Activated naive CD8-positive, alpha-beta T cell treated with anti-CD3 and anti-CD28 coated beads, Interleukin-2, amount 10 ng/mL, durations not matched to agents 7 days and 5 days (primary cell): ENCODE measurements around the gene IFITM5. TPM values are rescaled to one million over a fixed set of nuclear protein-coding genes. Genes with fewer than 3 reads are reported as not detected.
A peak's percentile ranks its signal among the peaks of the same experiment; 100 is the strongest.

Experiments
- ATAC-seq: fragments of 150-1000 bp; cut with Tn5 transposase; one replicate; pipeline ENCODE4 v1.10.0; 2021; ENCODE audit warnings: low read depth, moderate library complexity
- POLR2A ChIA-PET: fragments of 350-600 bp; sonication (Branson Sonifier 250); formaldehyde crosslinking; loops from one replicate; lab custom pipeline; 2021; ENCODE audit warnings: antibody characterized with exemption; lab: Charles Lee
- DNase-seq: peaks from one replicate; pipeline ENCODE4 v3.0.0; 2021
- H3K27ac Mint-ChIP-seq: one replicate; pipeline ENCODE4 v1.8.0; 2022; ENCODE audit warnings: mild to moderate bottlenecking, mixed read lengths
- H3K27me3 Mint-ChIP-seq: one replicate; pipeline ENCODE4 v1.8.0; 2022; ENCODE audit warnings: mild to moderate bottlenecking, moderate library complexity, mixed read lengths
- H3K36me3 Mint-ChIP-seq: one replicate; pipeline ENCODE4 v1.8.0; 2021; ENCODE audit warnings: mild to moderate bottlenecking, mixed read lengths
- H3K4me1 Mint-ChIP-seq: one replicate; pipeline ENCODE4 v1.8.0; 2021; ENCODE audit warnings: mixed read lengths
- H3K4me3 Mint-ChIP-seq: one replicate; pipeline ENCODE4 v1.8.0; 2022; ENCODE audit warnings: mild to moderate bottlenecking, moderate library complexity, mixed read lengths
- H3K9me3 Mint-ChIP-seq: one replicate; pipeline ENCODE4 v1.8.0; 2021; ENCODE audit warnings: mixed read lengths
- total RNA-seq, 2 experiments: library from RNA; stranded (reverse); gene quantifications; one replicate each; pipeline ENCODE4 v1.2.3, GENCODE V29; 2021

Gene IFITM5
- total RNA-seq, 2 experiments from 2014 or later, result not detected

GRCh38 chr11:253886-254270 lies 45.4 kb downstream of the IFITM5 start:
- Mint-ChIP-seq H3K4me1 (peaks cover 14% of the 10 kb centered on the region), H3K36me3 (peaks cover 11% of the 10 kb centered on the region), H3K9me3 (no peaks in the 10 kb centered on the region), H3K27ac (no peak overlapping the region), H3K4me3 (no peak overlapping the region), H3K27me3 (no peaks in the 10 kb centered on the region)
- ATAC-seq (no peak), DNase-seq (no peak)
- POLR2A ChIA-PET, result interaction anchor here (1.0 kb wide), 1 partner anchor 17 kb away, joined by 4 read pairs; the partner anchor contains the start of gene PSMD13

GRCh38 chr11:253160-253885 lies 46.0 kb downstream of the IFITM5 start:
- Mint-ChIP-seq H3K4me3 (no peak overlapping the region), H3K27ac (no peak overlapping the region), H3K36me3 (peaks cover 13% of the 10 kb centered on the region), H3K4me1 (peaks cover 14% of the 10 kb centered on the region), H3K9me3 (no peaks in the 10 kb centered on the region), H3K27me3 (no peaks in the 10 kb centered on the region)
- DNase-seq (no peak), ATAC-seq (no peak)
- POLR2A ChIA-PET, result interaction anchor here (1.0 to 3.3 kb wide), 2 partner anchors 16 to 35 kb away, joined by 4 to 43 read pairs; partner anchors contain the start of genes PGGHG and PSMD13

DNA sequence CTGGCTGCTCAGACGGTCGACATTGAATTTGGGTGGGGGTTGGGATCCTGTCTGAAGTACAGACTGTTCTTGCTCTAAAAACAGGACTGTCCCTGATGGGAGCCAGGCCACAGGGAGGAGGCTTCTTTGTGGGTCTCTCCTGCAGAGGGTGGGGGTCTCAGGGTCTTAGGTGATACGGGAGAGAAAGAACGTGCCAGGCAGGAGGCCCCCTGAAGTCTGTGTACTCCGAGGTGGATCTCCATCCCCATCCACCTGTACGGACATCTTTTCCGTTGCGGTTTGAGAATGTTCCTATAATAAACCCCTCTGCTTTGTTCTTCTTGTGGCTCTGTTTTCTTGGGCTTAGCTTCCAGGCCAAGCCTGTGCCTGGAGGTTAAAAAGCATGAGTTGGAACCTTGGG lies 46.7 kb downstream of the IFITM5 start:
- peaks cover 17% of the 10 kb centered on the region for H3K36me3 Mint-ChIP-seq
- ATAC-seq (no peak), DNase-seq (no peak)
- no peaks in the 10 kb centered on the region for H3K9me3 Mint-ChIP-seq
- no peak overlapping the region for H3K4me3 Mint-ChIP-seq
- peaks cover 14% of the 10 kb centered on the region for H3K4me1 Mint-ChIP-seq
- H3K27me3 Mint-ChIP-seq, result no peaks in the 10 kb centered on the region
- H3K27ac Mint-ChIP-seq, result no peak overlapping the region
- POLR2A ChIA-PET, result interaction anchor here (1.0 to 3.3 kb wide), 2 partner anchors 16 to 36 kb away, joined by 4 to 43 read pairs; partner anchors contain the start of genes PGGHG and PSMD13

- Mint-ChIP-seq H3K27ac (no peak overlapping the region), H3K4me1 (peaks cover 14% of the 10 kb centered on the region), H3K4me3 (no peak overlapping the region), H3K27me3 (no peaks in the 10 kb centered on the region), H3K9me3 (no peaks in the 10 kb centered on the region), H3K36me3 (peaks cover 24% of the 10 kb centered on the region)
- POLR2A ChIA-PET, result interaction anchor here (1.1 to 3.3 kb wide), 15 partner anchors 10 to 163 kb away, joined by 3 to 43 read pairs (median 8); partner anchors contain the start of genes BET1L, IFITM2, NLRP6 and PGGHG
- ATAC-seq (no peak), DNase-seq (no peak)
These were observed 47.8 kb downstream of the IFITM5 start for GRCh38 chr11:251550-251949.

DNA sequence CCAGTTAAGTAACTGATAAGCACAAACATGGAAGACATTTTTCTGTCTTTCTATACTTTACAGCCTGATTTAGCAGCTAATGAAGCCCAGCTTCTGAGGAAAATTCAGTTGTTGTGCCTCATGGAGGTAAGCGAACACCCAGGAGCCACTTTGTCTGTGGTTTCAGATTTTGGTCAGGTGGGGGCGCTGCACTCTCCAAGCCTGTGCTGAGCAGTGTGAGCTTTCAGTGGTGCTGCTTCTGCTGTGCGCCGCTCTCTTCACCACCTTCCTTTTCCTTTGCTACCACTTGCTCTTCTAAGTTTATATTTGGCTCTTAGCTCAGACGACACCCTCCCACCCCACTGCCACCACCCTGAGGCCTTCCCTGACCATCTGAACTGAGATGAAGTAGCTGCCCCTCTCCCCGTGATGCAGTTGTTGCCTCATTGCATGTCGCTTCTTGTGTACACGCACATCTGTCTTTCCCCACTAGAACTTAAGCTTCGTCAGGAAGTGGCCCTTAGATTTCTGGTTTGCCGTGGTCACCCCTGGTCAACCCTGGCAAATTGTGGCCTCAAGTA lies 48.5 kb downstream of the IFITM5 start:
- no peaks in the 10 kb centered on the region for H3K27me3 Mint-ChIP-seq
- peak overlapping the region; percentile 63 for H3K4me3 Mint-ChIP-seq
- H3K4me1 Mint-ChIP-seq, result peaks cover 14% of the 10 kb centered on the region
- H3K27ac Mint-ChIP-seq, result peak overlapping the region; percentile 82
- ATAC-seq (peak; percentile 98), DNase-seq (peak; percentile 83)
- no peaks in the 10 kb centered on the region for H3K9me3 Mint-ChIP-seq
- POLR2A ChIA-PET, result interaction anchor here (0.9 to 3.3 kb wide), 20 partner anchors 10 to 164 kb away, joined by 3 to 43 read pairs (median 5); partner anchors contain the start of genes BET1L, IFITM2, NLRP6 and PGGHG
- peaks cover 29% of the 10 kb centered on the region for H3K36me3 Mint-ChIP-seq

DNA sequence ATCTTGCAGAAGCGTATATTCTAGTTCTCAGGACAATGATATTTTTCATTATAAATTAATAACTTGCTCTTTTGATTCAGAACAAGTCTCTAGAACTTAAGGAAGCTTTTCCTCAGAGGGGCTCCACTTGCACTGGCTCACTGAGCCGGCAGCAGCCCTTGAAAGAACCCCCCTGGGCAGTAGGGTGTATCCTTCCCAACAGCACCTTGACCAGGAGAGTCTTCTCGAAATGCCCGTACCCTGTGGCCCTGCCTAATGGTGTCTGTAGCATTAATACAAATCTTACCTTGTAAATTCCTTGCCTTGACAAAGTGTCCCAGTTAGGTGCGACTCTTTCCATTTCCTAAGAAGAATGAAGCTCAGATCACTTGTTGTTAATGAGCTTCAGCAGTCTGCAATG lies 49.1 kb downstream of the IFITM5 start:
- DNase-seq, result no peak
- POLR2A ChIA-PET, result interaction anchor here (0.9 to 3.3 kb wide), 20 partner anchors 11 to 165 kb away, joined by 3 to 43 read pairs (median 5); partner anchors contain the start of genes BET1L, IFITM2, NLRP6 and PGGHG
- Mint-ChIP-seq H3K9me3 (no peaks in the 10 kb centered on the region), H3K4me1 (peaks cover 14% of the 10 kb centered on the region), H3K27ac (peak overlapping the region; percentile 82), H3K4me3 (no peak overlapping the region), H3K36me3 (peaks cover 31% of the 10 kb centered on the region), H3K27me3 (no peaks in the 10 kb centered on the region)
- ATAC-seq, result peak; percentile 6

GRCh38 chr11:249062-249461 lies 50.3 kb downstream of the IFITM5 start:
- H3K4me3 Mint-ChIP-seq, result no peak overlapping the region
- H3K27ac Mint-ChIP-seq, result peak overlapping the region; percentile 4
- H3K36me3 Mint-ChIP-seq, result peaks cover 35% of the 10 kb centered on the region

More at GRCh38 chr11:249062-249461, 50.3 kb downstream of the IFITM5 start:
- POLR2A ChIA-PET, result interaction anchor here (1.1 to 1.2 kb wide), 3 partner anchors 12 to 56 kb away, joined by 3 to 6 read pairs (median 3); no protein-coding TSS in a partner anchor
- DNase-seq (no peak), ATAC-seq (no peak)
- Mint-ChIP-seq H3K27me3 (no peaks in the 10 kb centered on the region), H3K4me1 (peaks cover 14% of the 10 kb centered on the region), H3K9me3 (no peaks in the 10 kb centered on the region)

Other genes with a start within 250 kb of the IFITM5 start
- not detected for gene SCGB1C1, start 106.4 kb downstream of the IFITM5 start, total RNA-seq
- gene BET1L, start 92.1 kb downstream of the IFITM5 start, total RNA-seq, result 10 to 100 TPM; 56.9 to 61.9 TPM
- 100 to 1,000 TPM; 102 to 111 TPM for gene RIC8A, start 91.8 kb downstream of the IFITM5 start, total RNA-seq
- gene SIRT3, start 63.2 kb downstream of the IFITM5 start, total RNA-seq, result 10 to 100 TPM; 24.3 to 25.2 TPM
- gene PSMD13, start 62.5 kb downstream of the IFITM5 start, total RNA-seq, result 100 to 1,000 TPM; 130 to 131 TPM
- 10 to 100 TPM; 32.1 to 34.0 TPM for gene NLRP6, start 21.1 kb downstream of the IFITM5 start, total RNA-seq
- gene PGGHG, start 10.4 kb downstream of the IFITM5 start, total RNA-seq, result 100 to 1,000 TPM; 641 to 664 TPM
- gene IFITM2, start 8.3 kb upstream of the IFITM5 start, total RNA-seq, result 1,000 to 10,000 TPM; 1,890 to 1,949 TPM
- gene IFITM1, start 14.5 kb upstream of the IFITM5 start, total RNA-seq, result 1,000 to 10,000 TPM; 1,182 to 1,374 TPM
- gene IFITM3, start 21.3 kb upstream of the IFITM5 start, total RNA-seq, result 100 to 1,000 TPM; 258 to 267 TPM
- gene B4GALNT4, start 70.0 kb upstream of the IFITM5 start, total RNA-seq, result 1 to 10 TPM; 1.1 TPM
- under 1 TPM; 0.30 to 0.45 TPM for gene PKP3, start 94.7 kb upstream of the IFITM5 start, total RNA-seq
- 100 to 1,000 TPM; 273 to 276 TPM for gene SIGIRR, start 115.5 kb upstream of the IFITM5 start, total RNA-seq
- gene ANO9, start 142.5 kb upstream of the IFITM5 start, total RNA-seq, result 100 to 1,000 TPM; 115 to 122 TPM
- 10 to 100 TPM; 27.6 to 27.8 TPM for gene PTDSS2, start 150.8 kb upstream of the IFITM5 start, total RNA-seq
- gene RNH1, start 207.7 kb upstream of the IFITM5 start, total RNA-seq, result 10 to 100 TPM; 88.9 to 93.2 TPM
- 10 to 100 TPM; 47.6 to 49.9 TPM for gene HRAS, start 236.1 kb upstream of the IFITM5 start, total RNA-seq
- 1 to 10 TPM; 4.3 to 4.7 TPM for gene LRRC56, start 238.0 kb upstream of the IFITM5 start, total RNA-seq